HEK293 (cell line): ENCODE data around the gene DNMBP.

Source experiments
- CTCF ChIP-seq: fragments of 450-650 bp; formaldehyde crosslinking; IDR thresholded peaks from 2 replicates; pipeline ENCODE4 v1.5.1; 2016; ENCODE audit warnings: missing biosample characterization, missing genetic modification characterization
- GLIS1 ChIP-seq: fragments of 450-650 bp; formaldehyde crosslinking; IDR thresholded peaks from 2 replicates; pipeline ENCODE4 v1.5.1; 2016; ENCODE audit warnings: missing biosample characterization, missing genetic modification characterization
- KLF7 ChIP-seq: fragments of 450-650 bp; formaldehyde crosslinking; IDR thresholded peaks from 2 replicates; pipeline ENCODE4 v1.5.1; 2016; ENCODE audit warnings: missing biosample characterization, missing genetic modification characterization, borderline replicate concordance
- KLF9 ChIP-seq: fragments of 450-650 bp; formaldehyde crosslinking; IDR thresholded peaks from 2 replicates; pipeline ENCODE4 v1.5.1; 2016; ENCODE audit warnings: missing biosample characterization, missing genetic modification characterization, low read depth
- PATZ1 ChIP-seq: fragments of 450-650 bp; formaldehyde crosslinking; IDR thresholded peaks from 2 replicates; pipeline ENCODE4 v1.5.1; 2016; ENCODE audit warnings: missing biosample characterization, missing genetic modification characterization
- PBX3 ChIP-seq: sonication (generic); formaldehyde crosslinking; IDR thresholded peaks from 2 replicates; pipeline ENCODE4 v1.8.1; 2022; ENCODE audit warnings: mild to moderate bottlenecking, moderate library complexity, missing genetic modification reagents
- PRDM1 ChIP-seq: fragments of 450-650 bp; formaldehyde crosslinking; IDR thresholded peaks from 2 replicates; pipeline ENCODE4; 2016; ENCODE audit warnings: missing biosample characterization, missing genetic modification characterization
- REST ChIP-seq: fragments of 450-650 bp; formaldehyde crosslinking; IDR thresholded peaks from 2 replicates; pipeline ENCODE4 v1.5.1; 2016; ENCODE audit warnings: missing biosample characterization, missing genetic modification characterization
- ZFP37 ChIP-seq: fragments of 450-650 bp; formaldehyde crosslinking; IDR thresholded peaks from 2 replicates; pipeline ENCODE4 v1.5.1; 2016; ENCODE audit warnings: missing biosample characterization, missing genetic modification characterization
- ZFP41 ChIP-seq: fragments of 450-650 bp; formaldehyde crosslinking; IDR thresholded peaks from 2 replicates; pipeline ENCODE4 v1.5.1; 2016; ENCODE audit warnings: missing biosample characterization, missing genetic modification characterization, borderline replicate concordance
- ZNF140 ChIP-seq: fragments of 450-650 bp; formaldehyde crosslinking; IDR thresholded peaks from 2 replicates; pipeline ENCODE4 v1.5.1; 2016; ENCODE audit warnings: missing biosample characterization, missing genetic modification characterization
- ZNF398 ChIP-seq: fragments of 450-650 bp; formaldehyde crosslinking; IDR thresholded peaks from 2 replicates; pipeline ENCODE4 v1.5.1; 2017; ENCODE audit warnings: missing biosample characterization, missing genetic modification characterization

- TF ChIP-seq ZNF140 (no peak), CTCF (tag by site-specific recombination) (no peak), PBX3 (no peak), ZFP37 (tag by site-specific recombination) (no peak), PRDM1 (tag by site-specific recombination) (no peak), KLF7 (tag by site-specific recombination) (no peak), KLF9 (tag by site-specific recombination) (no peak), PATZ1 (tag by site-specific recombination) (no peak), REST (tag by site-specific recombination) (no peak), GLIS1 (tag by site-specific recombination) (no peak), ZFP41 (tag by site-specific recombination) (no peak), ZNF398 (tag by site-specific recombination) (no peak)
These were observed 165.3 kb downstream of the DNMBP start for GRCh38 chr10:99844433-99844955.
